ENCODE results near the gene YJEFN3.

- no peak for TF ChIP-seq GATA2 (IDR thresholded peaks at IDR 0.05; ENCODE audit: low read depth, low read length)
- TF ChIP-seq GATA3 (IDR thresholded peaks at IDR 0.05; ENCODE audit: low read depth, low read length) = no peak
These were observed 6.0 kb downstream of the YJEFN3 start for GRCh38 chr19:19534556-19535265.
